ENCODE measurements around the gene REXO1. TPM values are rescaled to one million over a fixed set of nuclear protein-coding genes. Genes with fewer than 3 reads are reported as not detected.

Gene REXO1
- total and polyA plus RNA-seq, 2 of the 13 experiments (the other 11 are each of a cell fraction or from before 2014, with no cell fraction given) = 5.0 to 11.2 TPM

GRCh38 chr19:1863638-1864479 is 15.6 kb upstream of the REXO1 start (continued):
- peak; percentile 80 for TF ChIP-seq ZNF501 (CRISPR knock-in tag; IDR thresholded peaks at IDR 0.05)
- no peak for TF ChIP-seq RFX3 (CRISPR knock-in tag; IDR thresholded peaks at IDR 0.05)
- TF ChIP-seq ZNF589 (CRISPR knock-in tag; conservative IDR thresholded peaks at IDR 0.05) = no peak; the same call in 1 of the 2 replicates
- peak; percentile 67; the same call in 1 of the 2 replicates for TF ChIP-seq ZNF253 (CRISPR knock-in tag; IDR thresholded peaks at IDR 0.05; ENCODE audit: borderline replicate concordance)
- TF ChIP-seq ZNF776 (CRISPR knock-in tag; IDR thresholded peaks at IDR 0.05) = peak; percentile 73; the same call in 1 of the 2 replicates
- TF ChIP-seq DZIP1 (CRISPR knock-in tag; IDR thresholded peaks at IDR 0.05) = no peak; the same call in 1 of the 2 replicates
- no peak for TF ChIP-seq ZNF766 (CRISPR knock-in tag; IDR thresholded peaks at IDR 0.05; ENCODE audit: borderline replicate concordance)
- TF ChIP-seq ASH2L (IDR thresholded peaks at IDR 0.05; ENCODE audit: insufficient read length, low read depth, low read length) = peak; percentile 18
- TF ChIP-seq HIC2 (CRISPR knock-in tag; IDR thresholded peaks at IDR 0.05; ENCODE audit: low read depth) = 0 out of 2 replicates have a peak, but pooled peaks have one; percentile 35
- peak; percentile 45; the same call in 1 of the 2 replicates for TF ChIP-seq YEATS2 (CRISPR knock-in tag; IDR thresholded peaks at IDR 0.05; ENCODE audit: borderline replicate concordance)
- TF ChIP-seq NFKB2 (CRISPR knock-in tag; IDR thresholded peaks at IDR 0.05; ENCODE audit: borderline replicate concordance) = 0 out of 2 replicates have a peak, but pooled peaks have one; percentile 3
- TF ChIP-seq PAX8 (CRISPR knock-in tag; IDR thresholded peaks at IDR 0.05; ENCODE audit: borderline replicate concordance) = peak; percentile 34; the same call in 1 of the 2 replicates
- TF ChIP-seq NR2C2 (CRISPR knock-in tag; IDR thresholded peaks at IDR 0.05; ENCODE audit: borderline replicate concordance) = peak; percentile 80
- TF ChIP-seq GZF1 (CRISPR knock-in tag; IDR thresholded peaks at IDR 0.05) = no peak
- peak; percentile 95 for TF ChIP-seq ZNF746 (CRISPR knock-in tag; IDR thresholded peaks at IDR 0.05)
- TF ChIP-seq HDAC1 (CRISPR knock-in tag; IDR thresholded peaks at IDR 0.05) = peak; percentile 84
- peak; percentile 65; the same call in 1 of the 2 replicates for TF ChIP-seq SALL2 (CRISPR knock-in tag; IDR thresholded peaks at IDR 0.05)
- TF ChIP-seq SMAD1 (CRISPR knock-in tag; IDR thresholded peaks at IDR 0.05; ENCODE audit: borderline replicate concordance, low read depth) = peak; percentile 37; the same call in 1 of the 2 replicates
- TF ChIP-seq ZFY (CRISPR knock-in tag; IDR thresholded peaks at IDR 0.05) = peak; percentile 52
- TF ChIP-seq MLX (CRISPR knock-in tag; IDR thresholded peaks at IDR 0.05) = peak; percentile 60; the same call in 1 of the 2 replicates
- TF ChIP-seq ZBTB7A (CRISPR knock-in tag; IDR thresholded peaks at IDR 0.05) = peak; percentile 89
- TF ChIP-seq BATF2 (CRISPR knock-in tag; IDR thresholded peaks at IDR 0.05) = 0 out of 2 replicates have a peak, but pooled peaks have one; percentile 72
- no peak for TF ChIP-seq ZSCAN31 (CRISPR knock-in tag; IDR thresholded peaks at IDR 0.05; ENCODE audit: low read depth)
- TF ChIP-seq BHLHE40 (IDR thresholded peaks at IDR 0.05; ENCODE audit: low read length) = peak; percentile 86

All from HepG2 (cell line).